ENCODE measurements around the gene PANK2.

PANK2 gene

DNA sequence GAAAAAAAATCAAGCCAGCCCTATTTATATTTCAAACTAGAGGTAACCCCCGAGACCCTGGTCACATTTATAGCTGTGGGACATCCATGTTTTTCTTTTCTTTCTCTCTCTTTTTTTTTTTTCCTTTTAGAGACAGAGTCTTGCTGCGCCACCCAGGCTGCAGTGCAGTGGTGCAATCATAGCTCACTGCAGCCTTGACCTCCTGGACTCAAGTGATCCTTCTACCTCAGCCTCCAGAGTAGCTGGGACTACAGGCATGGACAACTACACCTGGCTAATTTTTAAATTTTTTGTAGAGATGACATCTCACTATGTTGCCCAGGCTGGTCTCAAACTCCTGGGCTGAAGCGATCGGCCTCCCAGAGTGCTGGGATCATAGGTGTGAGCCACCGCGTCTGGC lies 30.5 kb upstream of the PANK2 start:
- H3K36me3 ChIP-seq (ENCODE audit: control insufficient read depth, low read depth, low read length): peaks cover 29% of the 10 kb centered on the region
- no peak overlapping the region for H3K4me3 ChIP-seq (ENCODE audit: low read length)
- no peaks in the 10 kb centered on the region for H3K9me3 ChIP-seq (ENCODE audit: control insufficient read depth, low read depth, low read length)
- no peaks in the 10 kb centered on the region for H3K4me1 ChIP-seq (ENCODE audit: control insufficient read depth, low read depth, low read length)
- no peaks in the 10 kb centered on the region for H3K27me3 ChIP-seq (ENCODE audit: control insufficient read depth, insufficient read depth, low read length)
- H3K27ac ChIP-seq (ENCODE audit: low read length): no peak overlapping the region
- no peak overlapping the region for H3K9ac ChIP-seq (ENCODE audit: low read length)

DNA sequence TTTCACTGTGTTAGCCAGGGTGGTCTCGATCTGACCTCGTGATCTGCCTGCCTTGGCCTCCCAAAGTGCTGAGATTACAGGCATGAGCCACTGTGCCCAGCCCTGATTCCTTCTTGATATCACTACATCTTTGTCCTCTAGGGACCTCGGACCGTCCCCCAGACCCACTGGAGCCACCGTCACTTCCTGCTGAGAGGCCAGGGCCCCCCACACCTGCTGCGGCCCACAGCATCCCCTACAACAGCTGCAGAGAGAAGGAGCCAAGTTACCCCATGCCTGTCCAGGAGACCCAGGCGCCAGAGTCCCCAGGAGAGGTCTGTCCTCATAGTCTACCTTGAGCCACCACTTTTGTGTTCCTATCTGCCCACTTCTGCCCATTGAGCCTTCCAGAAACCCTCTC lies 28.0 kb upstream of the PANK2 start:
- no peaks in the 10 kb centered on the region for H3K9me3 ChIP-seq (ENCODE audit: control insufficient read depth, low read depth, low read length)
- H3K27me3 ChIP-seq (ENCODE audit: control insufficient read depth, insufficient read depth, low read length): no peaks in the 10 kb centered on the region
- H3K9ac ChIP-seq (ENCODE audit: low read length): no peak overlapping the region
- peaks cover 45% of the 10 kb centered on the region for H3K36me3 ChIP-seq (ENCODE audit: control insufficient read depth, low read depth, low read length)
- no peak overlapping the region for H3K4me3 ChIP-seq (ENCODE audit: low read length)
- no peak overlapping the region for H3K27ac ChIP-seq (ENCODE audit: low read length)
- no peaks in the 10 kb centered on the region for H3K4me1 ChIP-seq (ENCODE audit: control insufficient read depth, low read depth, low read length)

DNA sequence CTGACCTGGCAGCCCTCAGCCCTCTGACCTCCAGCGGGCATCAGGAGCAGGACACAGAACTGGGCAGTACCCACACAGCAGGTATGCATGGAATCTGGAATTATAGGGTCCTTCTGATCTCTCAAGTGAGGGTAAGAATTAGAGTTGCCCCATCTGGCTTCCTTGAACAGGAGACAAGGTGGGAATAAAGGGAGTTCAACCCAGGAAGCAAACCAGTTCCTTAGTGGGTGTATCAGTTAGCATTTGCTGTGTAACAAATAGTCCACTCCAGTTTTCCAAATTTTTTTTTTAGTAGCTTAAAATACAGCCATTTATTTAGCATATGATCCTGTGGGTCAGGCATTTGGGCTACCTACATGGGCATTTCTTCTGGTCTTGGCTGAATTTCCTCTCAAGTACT lies 26.9 kb upstream of the PANK2 start:
- Histone ChIP-seq H3K27ac (ENCODE audit: low read length) (no peak overlapping the region), H3K9me3 (ENCODE audit: control insufficient read depth, low read depth, low read length) (no peaks in the 10 kb centered on the region), H3K27me3 (ENCODE audit: control insufficient read depth, insufficient read depth, low read length) (no peaks in the 10 kb centered on the region), H3K4me3 (ENCODE audit: low read length) (no peak overlapping the region), H3K9ac (ENCODE audit: low read length) (no peak overlapping the region), H3K36me3 (ENCODE audit: control insufficient read depth, low read depth, low read length) (peaks cover 43% of the 10 kb centered on the region), H3K4me1 (ENCODE audit: control insufficient read depth, low read depth, low read length) (no peaks in the 10 kb centered on the region)

DNA sequence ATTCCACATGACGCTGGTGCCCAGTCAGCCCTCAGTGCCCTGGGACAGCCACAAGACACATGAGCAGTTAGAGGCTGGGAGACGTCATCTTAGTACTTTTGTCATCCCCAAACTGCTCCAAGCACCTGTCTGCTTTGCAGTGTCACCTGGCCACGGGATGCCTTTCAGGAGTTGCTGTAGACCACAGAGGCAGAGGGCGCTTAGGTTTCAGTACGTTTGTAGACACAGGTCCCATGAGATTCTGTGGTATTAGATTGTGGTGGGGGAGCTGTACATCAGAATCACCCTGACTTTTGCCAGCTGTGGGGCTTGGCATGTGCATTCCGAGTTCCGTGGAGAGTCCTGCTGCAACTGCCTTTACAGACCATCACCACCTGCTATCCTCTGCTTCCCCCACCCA lies 25.9 kb upstream of the PANK2 start:
- Histone ChIP-seq H3K4me3 (ENCODE audit: low read length) (no peak overlapping the region), H3K9ac (ENCODE audit: low read length) (no peak overlapping the region), H3K27me3 (ENCODE audit: control insufficient read depth, insufficient read depth, low read length) (no peaks in the 10 kb centered on the region), H3K4me1 (ENCODE audit: control insufficient read depth, low read depth, low read length) (no peaks in the 10 kb centered on the region), H3K9me3 (ENCODE audit: control insufficient read depth, low read depth, low read length) (no peaks in the 10 kb centered on the region), H3K27ac (ENCODE audit: low read length) (no peak overlapping the region), H3K36me3 (ENCODE audit: control insufficient read depth, low read depth, low read length) (peaks cover 41% of the 10 kb centered on the region)

DNA sequence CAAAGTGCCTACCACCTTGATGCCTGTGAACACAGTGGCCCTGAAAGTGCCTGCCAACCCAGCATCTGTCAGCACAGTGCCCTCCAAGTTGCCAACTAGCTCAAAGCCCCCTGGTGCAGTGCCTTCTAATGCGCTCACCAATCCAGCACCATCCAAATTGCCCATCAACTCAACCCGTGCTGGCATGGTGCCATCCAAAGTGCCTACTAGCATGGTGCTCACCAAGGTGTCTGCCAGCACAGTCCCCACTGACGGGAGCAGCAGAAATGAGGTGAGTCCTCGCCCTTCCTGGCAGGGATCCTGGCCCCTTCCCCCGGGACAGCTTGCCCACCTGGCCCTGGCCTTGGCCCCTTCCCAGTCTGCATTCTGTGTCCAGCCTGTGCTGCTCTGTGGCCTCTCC lies 24.7 kb upstream of the PANK2 start:
- no peak overlapping the region for H3K9ac ChIP-seq (ENCODE audit: low read length)
- no peaks in the 10 kb centered on the region for H3K9me3 ChIP-seq (ENCODE audit: control insufficient read depth, low read depth, low read length)
- H3K4me1 ChIP-seq (ENCODE audit: control insufficient read depth, low read depth, low read length): no peaks in the 10 kb centered on the region
- peaks cover 41% of the 10 kb centered on the region for H3K36me3 ChIP-seq (ENCODE audit: control insufficient read depth, low read depth, low read length)
- no peaks in the 10 kb centered on the region for H3K27me3 ChIP-seq (ENCODE audit: control insufficient read depth, insufficient read depth, low read length)
- H3K27ac ChIP-seq (ENCODE audit: low read length): no peak overlapping the region
- H3K4me3 ChIP-seq (ENCODE audit: low read length): no peak overlapping the region

DNA sequence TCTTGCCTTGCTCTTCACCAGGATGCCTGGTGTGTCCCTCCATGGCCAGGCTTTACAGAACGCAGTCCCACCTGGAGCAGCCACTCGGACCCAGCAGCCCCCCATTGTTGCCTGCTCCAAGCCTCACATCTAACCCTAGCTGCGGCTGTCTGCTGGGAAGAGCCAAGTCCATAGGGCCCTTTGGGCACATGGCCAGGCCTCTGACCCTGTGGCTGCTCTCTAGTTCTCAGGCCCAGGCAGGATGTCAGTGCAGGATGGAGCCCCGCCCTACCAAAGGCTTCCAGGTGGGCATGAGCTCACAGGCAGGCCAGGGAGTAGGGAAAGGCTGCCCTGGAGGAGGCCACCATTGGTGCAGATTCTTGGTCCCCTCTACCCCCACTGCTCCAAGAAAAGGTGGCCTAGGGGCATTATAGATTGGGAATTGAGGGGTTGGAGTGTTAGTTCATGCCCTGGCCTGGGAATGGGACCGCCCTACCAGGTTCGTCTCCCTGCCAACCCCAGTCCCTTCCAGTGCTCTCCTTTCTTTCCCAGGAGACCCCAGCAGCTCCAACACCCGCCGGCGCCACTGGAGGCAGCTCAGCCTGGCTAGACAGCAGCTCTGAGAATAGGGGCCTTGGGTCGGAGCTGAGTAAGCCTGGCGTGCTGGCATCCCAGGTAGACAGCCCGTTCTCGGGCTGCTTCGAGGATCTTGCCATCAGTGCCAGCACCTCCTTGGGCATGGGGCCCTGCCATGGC lies 23.9 kb upstream of the PANK2 start:
- no peak overlapping the region for H3K27ac ChIP-seq (ENCODE audit: low read length)
- no peaks in the 10 kb centered on the region for H3K27me3 ChIP-seq (ENCODE audit: control insufficient read depth, insufficient read depth, low read length)
- no peaks in the 10 kb centered on the region for H3K9me3 ChIP-seq (ENCODE audit: control insufficient read depth, low read depth, low read length)
- no peaks in the 10 kb centered on the region for H3K4me1 ChIP-seq (ENCODE audit: control insufficient read depth, low read depth, low read length)
- no peak overlapping the region for H3K9ac ChIP-seq (ENCODE audit: low read length)
- no peak overlapping the region for H3K4me3 ChIP-seq (ENCODE audit: low read length)
- H3K36me3 ChIP-seq (ENCODE audit: control insufficient read depth, low read depth, low read length): peaks cover 41% of the 10 kb centered on the region

DNA sequence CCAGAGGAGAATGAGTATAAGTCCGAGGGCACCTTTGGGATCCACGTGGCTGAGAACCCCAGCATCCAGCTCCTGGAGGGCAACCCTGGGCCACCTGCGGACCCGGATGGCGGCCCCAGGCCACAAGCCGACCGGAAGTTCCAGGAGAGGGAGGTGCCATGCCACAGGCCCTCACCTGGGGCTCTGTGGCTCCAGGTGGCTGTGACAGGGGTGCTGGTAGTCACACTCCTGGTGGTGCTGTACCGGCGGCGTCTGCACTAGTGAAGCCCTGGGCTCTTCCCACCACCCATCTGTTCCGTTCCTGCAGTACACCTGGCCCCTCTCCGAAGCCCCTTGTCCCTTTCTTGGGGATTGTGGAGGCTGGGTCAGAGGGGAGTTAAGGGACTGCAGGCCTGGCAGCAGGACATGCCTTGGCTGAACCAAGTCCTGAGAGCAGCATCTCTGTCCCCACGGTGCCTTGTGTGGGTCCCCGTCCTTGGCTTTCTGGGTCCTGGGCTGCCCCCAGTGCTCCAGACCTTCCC lies 23.2 kb upstream of the PANK2 start:
- H3K27ac ChIP-seq (ENCODE audit: low read length): no peak overlapping the region
- no peak overlapping the region for H3K9ac ChIP-seq (ENCODE audit: low read length)
- no peak overlapping the region for H3K4me3 ChIP-seq (ENCODE audit: low read length)
- H3K4me1 ChIP-seq (ENCODE audit: control insufficient read depth, low read depth, low read length): no peaks in the 10 kb centered on the region
- H3K36me3 ChIP-seq (ENCODE audit: control insufficient read depth, low read depth, low read length): peaks cover 41% of the 10 kb centered on the region
- no peaks in the 10 kb centered on the region for H3K9me3 ChIP-seq (ENCODE audit: control insufficient read depth, low read depth, low read length)
- H3K27me3 ChIP-seq (ENCODE audit: control insufficient read depth, insufficient read depth, low read length): no peaks in the 10 kb centered on the region

DNA sequence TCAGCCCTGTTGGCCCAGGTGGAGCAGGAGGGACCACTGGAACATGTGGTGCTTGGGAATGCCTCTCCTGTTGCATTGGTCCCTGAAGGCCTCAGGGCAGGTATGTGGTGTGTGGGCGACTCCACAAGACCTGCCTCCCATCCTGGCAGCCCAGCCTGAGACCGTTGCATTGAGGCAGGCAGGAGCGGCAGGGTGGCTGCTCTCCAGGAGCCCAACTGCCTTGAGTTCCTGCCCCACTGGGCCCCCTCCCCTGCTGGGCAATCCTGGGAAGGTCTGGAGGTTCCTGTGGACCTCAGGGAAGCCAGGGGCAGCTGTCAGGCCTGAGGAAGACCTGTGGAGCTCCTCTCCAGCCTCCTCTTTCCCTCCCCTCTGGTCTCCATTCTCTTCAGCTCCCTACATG lies 22.7 kb upstream of the PANK2 start:
- H3K36me3 ChIP-seq (ENCODE audit: control insufficient read depth, low read depth, low read length): peaks cover 38% of the 10 kb centered on the region
- no peaks in the 10 kb centered on the region for H3K27me3 ChIP-seq (ENCODE audit: control insufficient read depth, insufficient read depth, low read length)
- no peaks in the 10 kb centered on the region for H3K9me3 ChIP-seq (ENCODE audit: control insufficient read depth, low read depth, low read length)
- no peaks in the 10 kb centered on the region for H3K4me1 ChIP-seq (ENCODE audit: control insufficient read depth, low read depth, low read length)
- H3K4me3 ChIP-seq (ENCODE audit: low read length): no peak overlapping the region
- H3K9ac ChIP-seq (ENCODE audit: low read length): no peak overlapping the region
- H3K27ac ChIP-seq (ENCODE audit: low read length): no peak overlapping the region

DNA sequence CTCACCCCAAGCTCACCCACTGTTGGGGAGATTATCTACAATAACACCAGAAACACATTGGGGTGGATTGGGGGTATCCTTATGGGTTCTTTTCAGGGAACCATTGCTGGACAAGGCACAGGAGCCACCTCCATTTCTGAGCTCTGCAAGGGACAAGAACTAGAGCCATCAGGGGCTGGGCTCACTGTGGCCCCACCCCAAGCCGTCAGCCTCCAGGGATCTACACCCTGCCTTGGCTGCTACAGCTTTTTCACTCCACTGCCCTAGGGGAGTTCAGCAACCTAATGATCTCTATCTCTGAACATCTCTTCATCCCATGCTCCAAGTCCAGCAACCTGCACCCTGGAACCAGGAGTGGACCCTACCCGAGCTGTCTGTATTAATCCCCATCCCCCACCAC lies 21.4 kb upstream of the PANK2 start:
- no peaks in the 10 kb centered on the region for H3K9me3 ChIP-seq (ENCODE audit: control insufficient read depth, low read depth, low read length)
- H3K27me3 ChIP-seq (ENCODE audit: control insufficient read depth, insufficient read depth, low read length): no peaks in the 10 kb centered on the region
- H3K36me3 ChIP-seq (ENCODE audit: control insufficient read depth, low read depth, low read length): peaks cover 25% of the 10 kb centered on the region
- no peak overlapping the region for H3K4me3 ChIP-seq (ENCODE audit: low read length)
- no peak overlapping the region for H3K27ac ChIP-seq (ENCODE audit: low read length)
- H3K4me1 ChIP-seq (ENCODE audit: control insufficient read depth, low read depth, low read length): no peaks in the 10 kb centered on the region
- H3K9ac ChIP-seq (ENCODE audit: low read length): no peak overlapping the region

DNA sequence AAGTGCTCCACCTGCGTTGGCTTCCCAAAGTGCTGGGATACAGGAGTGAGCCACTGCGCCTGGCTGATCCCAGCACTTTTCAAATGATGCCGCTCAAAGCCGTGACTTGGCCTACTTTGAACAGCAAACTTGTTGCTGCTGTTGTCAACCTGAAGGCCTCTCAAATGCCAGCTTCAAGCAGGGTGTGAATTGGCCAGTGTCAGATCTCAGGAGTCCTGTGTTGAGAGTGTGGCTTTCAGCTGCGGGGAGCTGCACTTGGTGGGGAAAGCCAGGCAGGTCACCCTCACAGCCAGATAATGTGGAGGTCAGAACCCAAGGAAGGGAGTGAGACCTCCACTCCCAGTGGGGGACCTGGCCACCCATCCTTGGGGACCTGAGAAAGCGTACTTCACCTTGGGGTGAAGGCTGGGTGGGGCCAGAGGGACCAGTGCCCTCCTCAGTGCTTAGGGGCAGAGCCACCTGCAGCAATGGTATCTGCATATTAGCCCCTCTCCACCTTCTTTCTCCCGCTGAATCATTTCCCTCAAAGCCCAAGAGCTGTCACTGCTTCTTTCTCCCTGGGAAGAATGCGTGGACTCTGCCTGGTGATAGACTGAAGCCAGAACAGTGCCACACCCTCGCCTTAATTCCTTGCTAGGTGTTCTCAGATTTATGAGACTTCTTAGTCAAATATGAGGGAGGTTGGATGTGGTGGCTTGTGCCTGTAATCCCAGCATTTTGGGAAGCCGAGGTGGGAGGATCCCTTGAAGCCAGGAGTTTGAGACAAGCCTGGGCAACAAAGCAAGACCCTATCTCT lies 19.1 kb upstream of the PANK2 start:
- Histone ChIP-seq H3K4me3 (ENCODE audit: low read length) (no peak overlapping the region), H3K9ac (ENCODE audit: low read length) (no peak overlapping the region), H3K27me3 (ENCODE audit: control insufficient read depth, insufficient read depth, low read length) (no peaks in the 10 kb centered on the region), H3K36me3 (ENCODE audit: control insufficient read depth, low read depth, low read length) (peaks cover 2% of the 10 kb centered on the region), H3K27ac (ENCODE audit: low read length) (no peak overlapping the region), H3K9me3 (ENCODE audit: control insufficient read depth, low read depth, low read length) (no peaks in the 10 kb centered on the region), H3K4me1 (ENCODE audit: control insufficient read depth, low read depth, low read length) (no peaks in the 10 kb centered on the region)

DNA sequence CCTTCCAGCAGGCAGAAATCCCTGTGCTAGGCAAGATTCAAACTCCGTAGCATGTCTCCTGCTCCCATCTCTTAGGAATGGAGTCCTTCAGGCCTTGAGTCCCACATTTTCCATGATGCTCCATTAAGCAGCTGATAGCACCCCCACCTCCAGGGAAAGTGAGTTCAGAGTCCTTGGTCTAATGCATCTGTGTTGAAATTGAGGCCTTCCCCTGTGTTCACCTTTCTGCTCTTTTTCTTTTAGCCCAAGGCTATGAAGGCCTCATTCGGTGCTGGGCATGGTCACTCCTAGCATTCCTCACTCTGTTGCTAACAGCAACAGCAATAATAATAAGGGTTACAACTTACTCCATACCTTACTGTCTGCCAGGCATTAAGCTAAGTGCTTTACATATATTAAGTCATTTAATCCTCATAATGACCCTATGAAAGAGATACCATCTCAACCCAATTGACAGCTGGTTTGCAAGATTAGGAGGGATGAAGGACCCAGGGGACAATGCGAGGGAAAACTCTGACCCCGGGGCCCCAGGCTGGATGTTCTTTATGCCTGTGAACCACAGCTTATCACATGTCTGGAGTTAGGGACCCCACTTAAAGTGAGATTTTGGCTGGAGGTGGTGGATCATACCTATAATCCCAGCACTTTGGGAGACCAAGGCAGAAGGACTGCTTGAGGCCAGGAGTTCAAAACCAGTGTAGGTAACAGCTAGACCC lies 17.5 kb upstream of the PANK2 start:
- Histone ChIP-seq H3K9ac (ENCODE audit: low read length) (no peak overlapping the region), H3K36me3 (ENCODE audit: control insufficient read depth, low read depth, low read length) (no peaks in the 10 kb centered on the region), H3K4me3 (ENCODE audit: low read length) (no peak overlapping the region), H3K27me3 (ENCODE audit: control insufficient read depth, insufficient read depth, low read length) (no peaks in the 10 kb centered on the region), H3K9me3 (ENCODE audit: control insufficient read depth, low read depth, low read length) (no peaks in the 10 kb centered on the region), H3K27ac (ENCODE audit: low read length) (no peak overlapping the region), H3K4me1 (ENCODE audit: control insufficient read depth, low read depth, low read length) (no peaks in the 10 kb centered on the region)
